H1 (cell line): ENCODE results near the gene IQGAP1. TPM values are rescaled to one million over a fixed set of nuclear protein-coding genes. Genes with fewer than 3 reads are reported as not detected.

Experiments used
- CTCF ChIA-PET: fragments of 300-600 bp; sonication (Branson Sonifier 250); formaldehyde crosslinking; loops from one replicate; lab custom pipeline; 2021; ENCODE audit not compliant: partially characterized antibody; lab: Charles Lee
- POLR2A ChIA-PET: fragments of 300-600 bp; sonication (Branson Sonifier 250); formaldehyde crosslinking; loops from one replicate; lab custom pipeline; 2021; ENCODE audit warnings: inconsistent platforms; ENCODE audit not compliant: partially characterized antibody; lab: Charles Lee
- DNase-seq, 2 experiments: peaks; one replicate each; pipeline versions ENCODE4 v3.0.0 to v3.0.0-alpha.2; 2010 to 2022; ENCODE audit warnings: low spot score in 2 of 2, low read depth in 1 of 2, mixed read lengths in 1 of 2
- FAIRE-seq: peaks from 2 replicates; lab custom pipeline; 2011; peaks lifted over from hg19 to GRCh38; lab: Jason Lieb, UNC
- H2AFZ ChIP-seq: 2 replicates; pipeline ENCODE4 v1.8.1; 2012; ENCODE audit warnings: low read length, inconsistent platforms
- H2AK5ac ChIP-seq: 2 replicates; pipeline ENCODE4 v1.6.1; 2013; ENCODE audit warnings: low read depth, low read length
- H2BK120ac ChIP-seq: replicated peaks from 2 replicates; pipeline ENCODE3; 2013; ENCODE audit warnings: low read depth, low read length, inconsistent platforms
- H2BK12ac ChIP-seq: 2 replicates; pipeline ENCODE4 v1.6.1; 2013; ENCODE audit warnings: low read depth, low read length
- H2BK15ac ChIP-seq: 2 replicates; pipeline ENCODE4 v1.6.1; 2013; ENCODE audit warnings: low read length
- H2BK20ac ChIP-seq: 2 replicates; pipeline ENCODE4 v1.6.1; 2013; ENCODE audit warnings: low read length
- H2BK5ac ChIP-seq: 2 replicates; pipeline ENCODE4 v1.6.1; 2013; ENCODE audit warnings: low read depth, low read length
- H3K14ac ChIP-seq: 2 replicates; pipeline ENCODE4 v1.6.1; 2013; ENCODE audit warnings: inconsistent platforms; ENCODE audit not compliant: insufficient read length
- H3K18ac ChIP-seq: 2 replicates; pipeline ENCODE4 v1.6.1; 2013; ENCODE audit warnings: low read length; ENCODE audit errors: extremely low read depth
- H3K23ac ChIP-seq: 2 replicates; pipeline ENCODE4 v1.6.1; 2013; ENCODE audit warnings: inconsistent platforms; ENCODE audit not compliant: insufficient read length
- H3K23me2 ChIP-seq: 2 replicates; pipeline ENCODE4 v1.6.1; 2013; ENCODE audit warnings: low read depth, low read length
- H3K27ac ChIP-seq: 2 replicates; pipeline ENCODE4 v1.6.1; 2011; ENCODE audit warnings: low read depth, low read length, inconsistent platforms
- H3K27me3 ChIP-seq, 4 experiments: replicated peaks in 1 of 4; 1 replicate in 1 of 4; 2 replicates in 3 of 4; pipeline versions ENCODE4 v1.6.1 to v1.8.1; 2011 to 2013; ENCODE audit warnings: low read length in 3 of 4, mild to moderate bottlenecking in 3 of 4, inconsistent platforms in 2 of 4, mixed read lengths in 2 of 4, moderate library complexity in 1 of 4; ENCODE audit not compliant: control insufficient read depth in 3 of 4, insufficient read depth in 3 of 4; ENCODE audit errors: extremely low read depth in 1 of 4
- H3K36me3 ChIP-seq, 4 experiments: 2 replicates each; pipeline versions ENCODE4 v1.6.1 to v1.8.1; 2011 to 2013; ENCODE audit warnings: mild to moderate bottlenecking in 4 of 4, low read length in 3 of 4, moderate library complexity in 2 of 4, control low read depth in 1 of 4, inconsistent platforms in 1 of 4; ENCODE audit not compliant: insufficient read depth in 4 of 4, control insufficient read depth in 2 of 4
- H3K4ac ChIP-seq: replicated peaks from 2 replicates; pipeline ENCODE3; 2013; ENCODE audit warnings: low read length, low read depth, mixed read lengths, inconsistent platforms; ENCODE audit not compliant: insufficient read length
- H3K4me1 ChIP-seq, 4 experiments: replicated peaks in 1 of 4; 1 replicate in 1 of 4; 2 replicates in 3 of 4; pipeline versions ENCODE4 v1.6.1 to v1.8.1; 2011 to 2013; ENCODE audit warnings: low read length in 3 of 4, inconsistent platforms in 2 of 4, mixed read lengths in 1 of 4; ENCODE audit not compliant: insufficient read depth in 4 of 4, control insufficient read depth in 3 of 4
- H3K4me2 ChIP-seq, 2 experiments: 2 replicates each; pipeline versions ENCODE4 v1.6.1 to v1.8.1; 2011 to 2013; ENCODE audit warnings: low read depth in 2 of 2, low read length in 2 of 2, control low read depth in 1 of 2, inconsistent platforms in 1 of 2, mild to moderate bottlenecking in 1 of 2; ENCODE audit not compliant: insufficient read depth in 1 of 2
- H3K4me3 ChIP-seq, 4 experiments: fragments of 200-600, 300-600 bp in 1 of 4; sonication (generic), shearing (Covaris generic), sonication (Bioruptor Twin) in 1 of 4; 2 replicates each; pipeline versions ENCODE4 v1.5.1 to v1.8.1; 2011 to 2016; ENCODE audit warnings: low read length in 4 of 4, low read depth in 3 of 4, control low read depth in 2 of 4, inconsistent platforms in 2 of 4, mild to moderate bottlenecking in 2 of 4, mixed read lengths in 1 of 4, moderate library complexity in 1 of 4; ENCODE audit not compliant: insufficient read depth in 2 of 4; ENCODE audit errors: extremely low read depth in 1 of 4
- H3K56ac ChIP-seq: replicated peaks from 2 replicates; pipeline ENCODE3; 2013; ENCODE audit warnings: low read depth, mild to moderate bottlenecking, mixed read lengths, low read length, inconsistent platforms; ENCODE audit not compliant: insufficient read length
- H3K79me1 ChIP-seq: 2 replicates; pipeline ENCODE4 v1.6.1; 2013; ENCODE audit warnings: low read depth, low read length, control low read depth
- H3K79me2 ChIP-seq, 2 experiments: 2 replicates each; pipeline versions ENCODE4 v1.6.1 to v1.8.1; 2012 to 2013; ENCODE audit warnings: low read length in 2 of 2, mild to moderate bottlenecking in 2 of 2, inconsistent platforms in 1 of 2; ENCODE audit not compliant: insufficient read depth in 2 of 2, control insufficient read depth in 1 of 2
- H3K9ac ChIP-seq, 4 experiments: replicated peaks in 1 of 4; 1 replicate in 1 of 4; 2 replicates in 3 of 4; pipeline versions ENCODE4 v1.6.1 to v1.8.1; 2011 to 2013; ENCODE audit warnings: low read depth in 3 of 4, low read length in 3 of 4, control low read depth in 2 of 4, mild to moderate bottlenecking in 2 of 4, moderate library complexity in 2 of 4, inconsistent platforms in 1 of 4; ENCODE audit errors: extremely low read depth in 1 of 4
- H3K9me3 ChIP-seq, 2 experiments: 2 replicates each; pipeline versions ENCODE4 v1.6.1 to v1.8.1; 2012 to 2013; ENCODE audit warnings: mild to moderate bottlenecking in 2 of 2, moderate library complexity in 2 of 2, control low read depth in 1 of 2, inconsistent platforms in 1 of 2, low read depth in 1 of 2, low read length in 1 of 2, mixed read lengths in 1 of 2; ENCODE audit not compliant: insufficient read depth in 2 of 2
- H4K20me1 ChIP-seq, 2 experiments: replicated peaks in 1 of 2; 2 replicates each; pipeline versions ENCODE3 to v1.8.1; 2011 to 2013; ENCODE audit warnings: inconsistent platforms in 2 of 2, low read length in 2 of 2, mild to moderate bottlenecking in 1 of 2; ENCODE audit not compliant: insufficient read depth in 2 of 2, control insufficient read depth in 1 of 2
- H4K5ac ChIP-seq: 2 replicates; pipeline ENCODE4 v1.6.1; 2013; ENCODE audit warnings: low read length, low read depth, mixed read lengths, inconsistent platforms; ENCODE audit not compliant: insufficient read length
- H4K8ac ChIP-seq: 2 replicates; pipeline ENCODE4 v1.8.0; 2013; ENCODE audit warnings: mild to moderate bottlenecking, moderate library complexity, low read length, inconsistent platforms; ENCODE audit not compliant: insufficient read depth; ENCODE audit errors: extremely low read depth
- H4K91ac ChIP-seq: replicated peaks from 2 replicates; pipeline ENCODE3; 2013; ENCODE audit warnings: low read length, mixed read lengths, inconsistent platforms; ENCODE audit not compliant: insufficient read length
- EZH2 ChIP-seq: fragments of 200-600 bp; sonication (generic); IDR thresholded peaks from 2 replicates; pipeline ENCODE4 v1.7.1; 2012; ENCODE audit warnings: low read depth, mild to moderate bottlenecking, moderate library complexity, low read length, inconsistent platforms; ENCODE audit not compliant: severe bottlenecking
- RNF2 ChIP-seq: fragments of 200-900, 300-1000 bp; sonication (generic); IDR thresholded peaks from 2 replicates; pipeline ENCODE4 v1.7.1; 2016; ENCODE audit warnings: borderline replicate concordance, low read depth, mild to moderate bottlenecking, antibody characterized with exemption, low read length; ENCODE audit not compliant: poor library complexity, severe bottlenecking; ENCODE audit errors: missing control alignments
- RXRA ChIP-seq: IDR thresholded peaks from 2 replicates; pipeline ENCODE4 v1.6.1; 2011; ENCODE audit warnings: low read depth, mild to moderate bottlenecking, low read length, moderate library complexity; ENCODE audit not compliant: insufficient read depth
- SRF ChIP-seq: IDR thresholded peaks from 2 replicates; pipeline ENCODE4 v1.6.1; 2011; ENCODE audit warnings: mild to moderate bottlenecking, low read depth, low read length, moderate library complexity
- TAF1 ChIP-seq: IDR thresholded peaks from 2 replicates; pipeline ENCODE4 v1.6.1; 2011; ENCODE audit warnings: mild to moderate bottlenecking, low read depth, low read length
- YY1 ChIP-seq: IDR thresholded peaks from 2 replicates; pipeline ENCODE4 v1.6.1; 2011; ENCODE audit warnings: low read depth, mild to moderate bottlenecking, low read length
- WGBS, 2 experiments: shearing (Covaris generic) in 1 of 2; methylation state at CpG; one replicate each; pipeline versions ENCODE4 v1.1.6 to v1.1.7; 2013 to 2015; ENCODE audit warnings: low lambda C conversion rate in 2 of 2, mixed read lengths in 2 of 2, inconsistent platforms in 1 of 2, low coverage in 1 of 2, missing lambda C conversion rate in 1 of 2; ENCODE audit not compliant: insufficient replicate concordance in 2 of 2, insufficient coverage in 1 of 2, insufficient read length in 1 of 2; ENCODE audit errors: extremely low coverage in 1 of 2, missing lambda C conversion rate in 1 of 2; 5-methylcytosine and 5-hydroxymethylcytosine counted together
- polyA plus RNA-seq, 7 experiments: library from polyadenylated mRNA; depleted of rRNA in 3 of 7; stranded (reverse) in 5 of 7; unstranded in 2 of 7; fragments of >200 nt in 5 of 7; fragments of 200-250 nt in 2 of 7; gene quantifications; 1 replicate in 5 of 7; 2 replicates in 1 of 7; 4 replicates in 1 of 7; pipeline versions ENCODE4 v1.2.1 to v1.2.3, GENCODE V29; 2011 to 2013; ENCODE audit warnings: missing spikeins in 2 of 7, mixed read lengths in 2 of 7
- total RNA-seq: library from RNA; stranded (reverse); fragmentation: NEBNext Ultra II Directional; extraction: Animal tissue kit (Norgen Biotek cat#: 25700); gene quantifications from 2 replicates; pipeline ENCODE4 v1.2.1, GENCODE V29; 2021

IQGAP1 gene
- total and polyA plus RNA-seq, 2 of the 8 experiments (the other 6 are each of a cell fraction or from before 2014, with no cell fraction given) = 56.0 to 138 TPM

DNA sequence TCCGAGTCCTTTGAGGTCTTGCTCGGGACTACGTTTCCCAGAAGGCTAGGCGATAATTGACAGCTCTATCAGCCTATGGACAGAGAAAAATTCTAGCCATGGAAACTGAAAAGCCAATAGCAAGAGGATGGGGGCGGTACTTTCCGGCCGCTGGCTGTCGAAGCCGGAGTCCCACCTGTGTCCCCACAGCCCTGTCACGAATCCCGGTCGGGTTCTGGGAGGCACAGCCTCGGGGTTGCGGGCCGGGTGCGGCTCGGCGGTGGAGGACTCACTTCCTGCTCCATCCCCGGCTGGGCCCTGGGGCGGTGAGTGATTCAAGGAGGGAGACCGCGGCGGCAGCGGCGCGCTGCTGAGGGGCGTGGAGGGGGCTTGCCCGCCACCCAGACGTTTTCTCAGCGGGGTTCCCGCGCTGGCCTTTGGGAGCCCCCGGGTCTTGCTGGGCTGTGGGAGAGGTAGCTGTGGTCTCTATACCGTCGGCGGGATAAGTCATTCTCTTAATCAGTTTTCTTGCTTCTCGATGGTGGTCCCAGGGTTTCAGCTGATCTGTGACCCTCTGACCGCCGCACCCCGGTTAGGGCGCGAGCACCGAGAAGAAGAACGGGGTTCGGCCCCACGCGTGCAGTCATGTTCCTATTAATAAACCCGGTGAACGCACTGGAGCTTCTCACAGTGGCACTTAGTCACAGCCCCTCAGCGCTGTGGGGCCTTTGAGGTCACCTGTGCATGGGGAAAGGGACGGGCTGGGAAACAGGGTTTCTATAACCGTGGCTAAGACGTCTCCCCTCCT, 35.7 kb upstream of the IQGAP1 start, which contains the start of gene ZNF774:
ZNF774 (plus strand) TSS at position 178 of the 787 bp plus-strand sequence. CDS start 2,377 bp downstream, outside the sequence.
- FAIRE-seq = peak; percentile 84
- peak within 1 kb of the TSS; percentile 86; the same call in 1 of the 2 replicates for H2BK20ac ChIP-seq
- TF ChIP-seq TAF1 = no peak
- TF ChIP-seq YY1 = no peak
- no peak for TF ChIP-seq RNF2
- TF ChIP-seq SRF = 0 out of 2 replicates have a peak, but pooled peaks have one; percentile 4
- no peak for TF ChIP-seq RXRA
- TF ChIP-seq EZH2 = no peak

More for the DNA sequence above, 35.7 kb upstream of the IQGAP1 start, which contains the start of gene ZNF774:
- Histone ChIP-seq H2BK12ac (peak within 1 kb of the TSS; percentile 75; the same call in 1 of the 2 replicates), H3K18ac (peak within 1 kb of the TSS; percentile 27), H3K9me3 (no peaks in the 10 kb centered on the region), H2BK120ac (no peak within 1 kb of the TSS), H4K91ac (no peak within 1 kb of the TSS), H3K36me3 (no peaks in the 10 kb centered on the region), H3K9ac (peak within 1 kb of the TSS in 1 of 4 experiments; percentile 39; a peak in 1 of 7 replicates), H3K4me1 (no peaks in the 10 kb centered on the region; a peak in 1 of 7 replicates), H3K23ac (no peak within 1 kb of the TSS), H3K27ac (no peak within 1 kb of the TSS), H3K79me2 (no peaks in the 10 kb centered on the region), H3K23me2 (peaks cover 8% of the 10 kb centered on the region; the same call in 1 of the 2 replicates), H3K4me3 (peak within 1 kb of the TSS; percentile 60 to 82 (median 66)), H2AFZ (peak within 1 kb of the TSS; percentile 91), H4K5ac (no peak within 1 kb of the TSS), H3K79me1 (no peaks in the 10 kb centered on the region), H3K14ac (no peak within 1 kb of the TSS), H4K20me1 (no peaks in the 10 kb centered on the region), H3K4ac (no peak within 1 kb of the TSS), H2BK15ac (peak within 1 kb of the TSS; percentile 81; the same call in 1 of the 2 replicates), H3K4me2 (peak within 1 kb of the TSS; percentile 63 to 79), H2BK5ac (no peak within 1 kb of the TSS; the same call in 1 of the 2 replicates), H3K27me3 (no peaks in the 10 kb centered on the region), H2AK5ac (no peak within 1 kb of the TSS), H3K56ac (no peak within 1 kb of the TSS), H4K8ac (no peak within 1 kb of the TSS; the same call in 1 of the 2 replicates)
- CTCF ChIA-PET = interaction anchor here (0.9 to 2.3 kb wide), 10 partner anchors 8 to 580 kb away, joined by 3 to 7 read pairs (median 3); partner anchors contain the start of genes HDDC3 and TTLL13
- 5% methylated on average over 51 of the region's 53 CpGs; no CpG with 5 or more reads in 1 of the 2 experiments for WGBS, 2 experiments
- peak in 1 of 2 experiments; percentile 87 for DNase-seq
- POLR2A ChIA-PET = interaction anchor here (0.7 to 1.6 kb wide), 6 partner anchors 8 to 87 kb away, joined by 3 to 4 read pairs (median 3); partner anchors contain the start of genes IQGAP1 and NGRN
